GM10248 (cell line): ENCODE results near the gene MPHOSPH6.

Experiments used
- CTCF ChIA-PET: fragments of 300-600 bp; sonication (Branson Sonifier 250); formaldehyde crosslinking; extraction: SDS; loops from one replicate; lab custom pipeline; 2021; ENCODE audit warnings: antibody characterized with exemption; lab: Yijun Ruan, JAX
- POLR2A ChIA-PET: fragments of 350-650 bp; sonication (Branson Sonifier 250); formaldehyde crosslinking; extraction: SDS; loops from one replicate; lab custom pipeline; 2020; ENCODE audit warnings: antibody characterized with exemption; lab: Yijun Ruan, JAX
- DNase-seq: peaks from one replicate; pipeline ENCODE4 v3.0.0; 2012; ENCODE audit errors: extremely low spot score
- TF ChIP-seq, protein P1 (sequence below): IDR thresholded peaks from 2 replicates; pipeline ENCODE4 v1.5.1; 2012; ENCODE audit warnings: mild to moderate bottlenecking, low read depth; ENCODE audit errors: extremely low read depth, missing control alignments, control extremely low read depth

Gene MPHOSPH6

DNA sequence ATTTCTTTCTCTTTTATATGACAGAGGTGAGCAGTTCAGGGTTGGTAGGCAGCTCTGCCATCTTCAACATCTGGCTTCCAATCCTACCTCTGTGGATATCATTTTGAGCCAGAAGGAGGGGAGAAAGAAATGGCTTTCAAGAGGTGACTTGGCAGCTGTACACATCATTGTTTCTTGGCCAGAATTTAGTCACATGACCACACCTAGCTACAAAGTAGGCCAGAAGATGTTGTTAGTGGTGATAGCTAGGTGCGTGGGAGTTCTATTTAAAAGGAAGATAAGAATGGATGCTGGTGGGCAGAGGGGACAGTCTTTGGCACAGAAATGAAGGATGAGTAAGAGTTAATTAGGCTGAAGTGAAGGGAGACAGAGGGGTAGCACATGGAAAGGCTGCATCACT, 29.2 kb upstream of the MPHOSPH6 start:
- ChIA-PET CTCF (no interaction called here), POLR2A (no interaction called here)

DNA sequence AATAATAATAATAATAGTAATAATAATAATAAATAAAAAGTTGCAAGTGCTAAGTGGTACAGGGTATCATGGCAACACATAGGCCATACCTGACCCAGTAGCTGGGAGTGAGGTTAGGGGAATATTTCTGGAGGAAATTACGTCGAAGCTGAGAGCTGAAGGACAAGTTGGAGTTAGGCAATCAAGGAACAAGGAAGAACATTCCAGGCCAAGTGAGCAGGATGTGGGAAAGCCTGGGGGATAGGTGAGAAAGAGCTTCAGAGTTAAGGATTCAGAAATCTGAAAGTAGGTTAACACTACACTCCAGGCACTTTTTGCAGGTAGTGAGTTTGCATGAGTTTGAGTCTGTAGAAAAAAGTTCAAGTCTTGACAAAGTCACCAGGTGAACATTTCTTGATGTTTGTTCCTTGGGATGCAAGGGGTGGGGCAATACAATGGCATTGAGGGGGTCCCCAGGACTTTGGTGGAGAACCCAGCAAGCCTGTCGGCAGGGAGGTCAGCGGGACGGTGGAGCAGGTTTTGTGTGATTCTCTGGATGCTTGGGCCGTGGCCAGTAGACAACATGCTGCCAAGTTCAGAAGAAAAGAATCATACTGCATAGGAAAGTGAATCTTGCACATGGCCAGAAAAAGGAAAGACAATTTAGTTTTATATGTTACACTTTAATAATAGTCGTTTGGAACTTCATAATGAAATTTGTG, 27.7 kb upstream of the MPHOSPH6 start:
- DNase-seq = no peak
- TF ChIP-seq, protein P1, sequence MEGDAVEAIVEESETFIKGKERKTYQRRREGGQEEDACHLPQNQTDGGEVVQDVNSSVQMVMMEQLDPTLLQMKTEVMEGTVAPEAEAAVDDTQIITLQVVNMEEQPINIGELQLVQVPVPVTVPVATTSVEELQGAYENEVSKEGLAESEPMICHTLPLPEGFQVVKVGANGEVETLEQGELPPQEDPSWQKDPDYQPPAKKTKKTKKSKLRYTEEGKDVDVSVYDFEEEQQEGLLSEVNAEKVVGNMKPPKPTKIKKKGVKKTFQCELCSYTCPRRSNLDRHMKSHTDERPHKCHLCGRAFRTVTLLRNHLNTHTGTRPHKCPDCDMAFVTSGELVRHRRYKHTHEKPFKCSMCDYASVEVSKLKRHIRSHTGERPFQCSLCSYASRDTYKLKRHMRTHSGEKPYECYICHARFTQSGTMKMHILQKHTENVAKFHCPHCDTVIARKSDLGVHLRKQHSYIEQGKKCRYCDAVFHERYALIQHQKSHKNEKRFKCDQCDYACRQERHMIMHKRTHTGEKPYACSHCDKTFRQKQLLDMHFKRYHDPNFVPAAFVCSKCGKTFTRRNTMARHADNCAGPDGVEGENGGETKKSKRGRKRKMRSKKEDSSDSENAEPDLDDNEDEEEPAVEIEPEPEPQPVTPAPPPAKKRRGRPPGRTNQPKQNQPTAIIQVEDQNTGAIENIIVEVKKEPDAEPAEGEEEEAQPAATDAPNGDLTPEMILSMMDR = no peak
- ChIA-PET POLR2A (no interaction called here), CTCF (no interaction called here)

More for the DNA sequence above, 29.2 kb upstream of the MPHOSPH6 start:
- TF ChIP-seq, protein P1 = no peak
- DNase-seq = no peak

GRCh38 chr16:82195917-82196494, 26.0 kb upstream of the MPHOSPH6 start:
- TF ChIP-seq, protein P1 = no peak
- DNase-seq = no peak
- ChIA-PET POLR2A (no interaction called here), CTCF (interaction anchor here (0.8 to 0.9 kb wide), 2 partner anchors 34 kb away, joined by 3 read pairs; no protein-coding TSS in a partner anchor)

DNA sequence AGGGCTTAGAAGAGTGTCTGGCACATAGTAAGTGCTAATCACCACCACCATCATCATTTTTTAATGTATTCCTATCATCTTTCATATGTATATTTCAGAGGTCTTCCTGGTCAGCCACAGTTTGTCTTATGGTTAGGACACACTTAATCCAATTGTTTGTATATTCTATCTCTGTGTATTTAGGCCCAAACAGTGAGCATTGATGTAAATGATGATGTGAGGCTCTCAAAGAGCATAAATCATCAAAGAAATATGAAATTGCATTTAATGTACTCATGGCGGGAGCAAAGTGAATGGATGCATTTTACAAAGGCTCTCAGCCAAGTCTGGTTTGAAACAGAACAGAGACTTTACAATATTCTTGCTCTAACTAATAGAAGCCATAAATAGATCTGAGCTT, 24.1 kb upstream of the MPHOSPH6 start:
- POLR2A ChIA-PET = no interaction called here
- TF ChIP-seq, protein P1 = no peak
- no peak for DNase-seq
- CTCF ChIA-PET = interaction anchor here (1.7 kb wide), 1 partner anchor 20 kb away, joined by 3 read pairs; no protein-coding TSS in a partner anchor

DNA sequence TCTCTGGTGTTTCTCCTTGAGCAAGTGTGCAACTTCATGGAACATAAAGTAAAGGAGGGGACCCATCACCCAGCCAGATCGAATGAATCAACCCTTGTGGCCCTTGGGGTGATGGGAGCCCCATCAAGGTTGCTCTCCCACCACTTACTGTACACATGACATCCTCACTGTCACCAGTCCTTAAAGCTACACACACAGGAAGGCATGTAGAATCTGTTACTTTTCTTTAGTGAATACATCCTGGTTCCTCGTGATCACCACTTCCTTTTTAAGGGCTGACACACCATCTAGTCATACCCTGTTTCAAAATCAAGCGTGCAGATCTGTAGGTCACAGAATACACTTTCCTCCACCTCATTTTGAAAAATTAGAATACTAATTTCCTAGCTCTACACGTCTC, 22.6 kb upstream of the MPHOSPH6 start:
- TF ChIP-seq, protein P1 = no peak
- ChIA-PET POLR2A (no interaction called here), CTCF (no interaction called here)
- no peak for DNase-seq

DNA sequence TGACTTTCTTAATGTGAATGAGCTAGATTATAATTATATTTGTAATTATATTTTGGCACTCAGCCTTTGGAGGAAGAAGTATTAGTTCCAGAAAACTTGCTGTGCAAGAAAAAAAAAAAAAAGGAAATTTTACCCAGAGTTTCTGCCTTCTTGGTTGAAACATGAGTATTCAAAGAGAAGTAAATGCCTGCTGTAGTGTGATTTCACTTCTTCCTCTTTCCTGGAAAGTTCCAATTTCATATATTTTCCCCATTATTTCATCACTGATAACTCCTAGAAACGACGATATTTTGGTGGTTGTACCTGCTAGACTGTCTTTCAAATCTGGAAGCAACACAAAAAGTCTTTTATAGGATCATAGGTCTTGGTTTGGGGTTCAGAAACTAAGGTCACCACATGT, 20.4 kb upstream of the MPHOSPH6 start:
- ChIA-PET POLR2A (no interaction called here), CTCF (interaction anchor here (0.8 kb wide), 1 partner anchor 40 kb away, joined by 3 read pairs; no protein-coding TSS in a partner anchor)
- TF ChIP-seq, protein P1 = no peak
- DNase-seq = no peak
